ENCODE data around the gene KYAT1.

Gene KYAT1

DNA sequence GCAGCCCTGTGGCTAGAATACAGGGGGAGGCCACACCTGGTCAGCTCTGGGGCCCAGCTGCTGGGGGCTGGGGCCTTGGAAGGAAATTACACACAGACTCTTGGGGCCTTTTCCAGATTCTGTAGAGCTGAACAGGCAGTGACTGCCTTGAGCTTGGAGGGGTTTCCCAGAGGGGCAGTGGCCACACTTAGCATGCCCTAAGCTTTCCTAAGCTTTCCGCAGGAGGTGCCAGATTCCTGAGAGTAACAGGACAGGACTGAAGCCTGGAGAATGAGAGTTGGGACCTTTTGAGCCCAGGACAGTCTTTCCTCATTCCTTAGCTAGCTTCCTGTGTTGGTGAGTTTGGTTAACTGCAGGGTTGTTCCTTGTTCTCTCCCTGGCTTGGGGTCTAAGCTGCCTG lies 93.3 kb downstream of the KYAT1 start:
- in situ Hi-C loops (cut with MboI; ENCODE audit: low sequenced_read_pairs) = no loop called here

GRCh38 chr9:128787659-128788058 lies 94.1 kb downstream of the KYAT1 start:
- in situ Hi-C loops (cut with MboI; ENCODE audit: low sequenced_read_pairs) = no loop called here

- in situ Hi-C loops (cut with MboI; ENCODE audit: low sequenced_read_pairs) = no loop called here
Measured at GRCh38 chr9:128786681-128787601, 94.8 kb downstream of the KYAT1 start, which contains the start of gene TBC1D13. TBC1D13 (plus strand) TSS chr9:128787253; CDS start chr9:128787354, 101 bp downstream.

DNA sequence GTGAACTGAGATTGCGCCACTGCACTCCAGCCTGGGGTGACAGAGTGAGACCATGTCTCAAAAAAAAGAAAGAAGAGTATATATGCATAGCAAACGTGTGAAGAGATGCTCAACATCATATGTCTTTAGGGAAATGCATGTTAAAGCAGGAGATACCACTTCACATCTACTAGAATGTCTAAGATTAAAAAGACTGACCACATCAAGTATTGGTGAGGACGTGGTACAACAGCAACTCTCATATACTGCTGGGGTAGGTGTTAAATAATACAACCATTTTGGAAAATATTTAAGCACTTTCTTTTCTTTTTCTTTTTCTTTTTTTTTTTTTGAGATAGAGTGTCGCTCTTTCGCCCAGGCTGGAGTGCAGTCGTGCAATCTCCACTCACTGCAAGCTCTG lies 96.3 kb downstream of the KYAT1 start:
- in situ Hi-C loops (cut with MboI; ENCODE audit: low sequenced_read_pairs) = no loop called here
